Measurements from ENCODE around the gene ZSCAN10. TPM values are rescaled to one million over a fixed set of nuclear protein-coding genes. Genes with fewer than 3 reads are reported as not detected.

Gene ZSCAN10
- total and polyA plus RNA-seq, 2 of the 13 experiments (the other 11 are each of a cell fraction or from before 2014, with no cell fraction given): not detected

GRCh38 chr16:3123986-3124886, 25.1 kb upstream of the ZSCAN10 start (continued):
- TF ChIP-seq ZNF609 (CRISPR knock-in tag; IDR thresholded peaks at IDR 0.05; ENCODE audit: borderline replicate concordance) (no peak), MYNN (CRISPR knock-in tag; IDR thresholded peaks at IDR 0.05; ENCODE audit: low read depth) (0 out of 2 replicates have a peak, but pooled peaks have one; percentile 57), PAF1 (CRISPR knock-in tag; IDR thresholded peaks at IDR 0.05) (no peak), GMEB1 (CRISPR knock-in tag; IDR thresholded peaks at IDR 0.05; ENCODE audit: borderline replicate concordance) (peak; percentile 64), ZBTB46 (CRISPR knock-in tag; IDR thresholded peaks at IDR 0.05; ENCODE audit: borderline replicate concordance) (no peak), ZNF792 (CRISPR knock-in tag; IDR thresholded peaks at IDR 0.05) (0 out of 2 replicates have a peak, but pooled peaks have one; percentile 13), CENPT (CRISPR knock-in tag; IDR thresholded peaks at IDR 0.05; ENCODE audit: low read depth) (peak; percentile 63; the same call in 1 of the 2 replicates), PAXIP1 (CRISPR knock-in tag; conservative IDR thresholded peaks at IDR 0.05) (peak; percentile 20; the same call in 1 of the 2 replicates), SNAPC5 (CRISPR knock-in tag; IDR thresholded peaks at IDR 0.05; ENCODE audit: borderline replicate concordance) (no peak), ZNF556 (CRISPR knock-in tag; IDR thresholded peaks at IDR 0.05; ENCODE audit: borderline replicate concordance) (no peak), ZNF709 (CRISPR knock-in tag; IDR thresholded peaks at IDR 0.05) (no peak), CERS6 (CRISPR knock-in tag; IDR thresholded peaks at IDR 0.05) (no peak), BORCS8-MEF2B (CRISPR knock-in tag; IDR thresholded peaks at IDR 0.05) (no peak)
